Panc1 (cell line): ENCODE data around the gene MORC4. TPM values are rescaled to one million over a fixed set of nuclear protein-coding genes. Genes with fewer than 3 reads are reported as not detected.

Experiments
- ATAC-seq: fragments of 200-7000 bp; cut with Tn5 transposase; 2 replicates; pipeline ENCODE4 v1.9.1; 2020; ENCODE audit warnings: mild to moderate bottlenecking, moderate library complexity
- BruUV-seq: library from RNA; stranded (reverse); fragments of 400-500 nt; replicated peaks from 2 replicates; lab custom pipeline; 2021; lab: Mats Ljungman, UMichigan
- CTCF ChIA-PET: fragments of 300-600 bp; sonication (Branson Sonifier 250); formaldehyde crosslinking; loops from one replicate; lab custom pipeline; 2022; ENCODE audit warnings: antibody characterized with exemption; lab: Charles Lee
- POLR2A ChIA-PET: fragments of 300-600 bp; sonication (Branson Sonifier 250); formaldehyde crosslinking; loops from one replicate; lab custom pipeline; 2022; ENCODE audit warnings: antibody characterized with exemption; lab: Charles Lee
- DNase-seq: peaks from one replicate; pipeline ENCODE4 v3.0.0-alpha.2; 2010; ENCODE audit warnings: low read depth, low spot score
- H3K27ac ChIP-seq: 2 replicates; pipeline ENCODE4 v1.5.1; 2011; ENCODE audit warnings: mild to moderate bottlenecking, low read length, inconsistent platforms
- H3K27me3 ChIP-seq: fragments of 200-500 bp; sonication (Bioruptor generic); 2 replicates; pipeline ENCODE4 v1.6.0; 2014; ENCODE audit warnings: low read length, inconsistent platforms; ENCODE audit not compliant: control insufficient read depth, insufficient read depth
- H3K36me3 ChIP-seq: fragments of 200-500 bp; sonication (Bioruptor generic); 2 replicates; pipeline ENCODE4 v1.5.1; 2014; ENCODE audit warnings: inconsistent platforms, mild to moderate bottlenecking, low read length, moderate library complexity; ENCODE audit not compliant: control insufficient read depth, insufficient read depth
- H3K4me1 ChIP-seq: 2 replicates; pipeline ENCODE4 v1.5.1; 2011; ENCODE audit warnings: inconsistent platforms, mild to moderate bottlenecking, low read length, moderate library complexity; ENCODE audit not compliant: control insufficient read depth, insufficient read depth
- H3K4me3 ChIP-seq, 2 experiments: 2 replicates each; pipeline ENCODE4 v1.5.1; 2011 to 2012; ENCODE audit warnings: low read depth in 2 of 2, low read length in 2 of 2, mild to moderate bottlenecking in 2 of 2, inconsistent platforms in 1 of 2, moderate library complexity in 1 of 2
- H3K9me3 ChIP-seq: fragments of 200-500 bp; sonication (Bioruptor generic); 2 replicates; pipeline ENCODE4 v1.5.1; 2014; ENCODE audit warnings: low read depth, mild to moderate bottlenecking, inconsistent platforms, low read length, moderate library complexity; ENCODE audit not compliant: control insufficient read depth, insufficient read depth
- CTCF ChIP-seq: fragments of 450-650 bp; IDR thresholded peaks from 2 replicates; pipeline ENCODE4 v1.5.1; 2017; ENCODE audit warnings: mild to moderate bottlenecking
- POLR2AphosphoS5 ChIP-seq: IDR thresholded peaks from 2 replicates; pipeline ENCODE4 v1.6.1; 2012; ENCODE audit warnings: mild to moderate bottlenecking, low read depth, low read length, moderate library complexity
- SIN3A ChIP-seq: IDR thresholded peaks from 2 replicates; pipeline ENCODE4 v1.6.1; 2012; ENCODE audit warnings: low read depth, mild to moderate bottlenecking, low read length, moderate library complexity, borderline replicate concordance; ENCODE audit not compliant: insufficient read depth
- TCF7L2 ChIP-seq: IDR thresholded peaks from 2 replicates; pipeline ENCODE4 v1.6.1; 2011; ENCODE audit warnings: mild to moderate bottlenecking, low read depth, low read length, inconsistent platforms
- in situ Hi-C: cut with HindIII; loops from 2 replicates; pipeline ENCODE4 v1.10.0; 2016; ENCODE audit warnings: low sequenced_read_pairs, low pct_unique_long_range_greater_than_20kb
- intact Hi-C: fragments of 100-400 bp; cut with micrococcal nuclease; formaldehyde crosslinking; loops from one replicate; pipeline ENCODE4 v1.10.0; 2022; ENCODE audit not compliant: unreplicated experiment
- total RNA-seq: library from RNA; stranded (reverse); gene quantifications from one replicate; pipeline ENCODE4 v1.2.1, GENCODE V29; 2021; ENCODE audit not compliant: unreplicated experiment
- TF ChIP-seq, protein P1 (sequence below), 2 experiments: IDR thresholded peaks; 2 replicates each; pipeline ENCODE4 v1.6.1; 2011 to 2012; ENCODE audit warnings: low read depth in 2 of 2, control low read depth in 1 of 2, low read length in 1 of 2, mild to moderate bottlenecking in 1 of 2, moderate library complexity in 1 of 2; ENCODE audit not compliant: insufficient read depth in 1 of 2

The MORC4 gene
- total RNA-seq, 1 experiment from 2014 or later: 7.4 TPM

DNA sequence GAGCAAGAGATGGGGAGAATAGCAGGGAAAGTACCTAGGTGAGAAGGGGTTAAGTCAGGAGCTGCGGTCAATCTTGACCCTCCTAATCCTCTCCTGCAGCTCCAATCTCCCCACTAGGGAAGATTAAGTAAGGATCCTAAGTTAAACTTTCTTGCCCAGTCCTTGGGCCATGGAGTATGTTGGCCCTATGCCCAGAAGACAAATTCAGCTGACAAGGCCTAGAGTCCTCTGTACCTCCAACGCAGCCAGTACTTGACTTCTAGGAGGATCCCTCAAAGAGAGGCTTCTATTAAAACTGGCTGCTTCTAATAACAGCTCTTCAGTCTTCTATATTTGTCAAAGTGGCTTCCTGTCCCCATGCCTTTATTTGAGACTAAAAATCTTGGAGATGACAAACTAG lies 78.4 kb downstream of the MORC4 start:
- no peak overlapping the region for H3K27ac ChIP-seq
- no peak overlapping the region for H3K4me3 ChIP-seq
- H3K9me3 ChIP-seq: no peaks in the 10 kb centered on the region
- intact Hi-C loops (no loop called here), in situ Hi-C loops (no loop called here)
- no TSS peak for BruUV-seq
- POLR2A ChIA-PET: no interaction called here
- ATAC-seq: no peak
- TF ChIP-seq, protein P1, sequence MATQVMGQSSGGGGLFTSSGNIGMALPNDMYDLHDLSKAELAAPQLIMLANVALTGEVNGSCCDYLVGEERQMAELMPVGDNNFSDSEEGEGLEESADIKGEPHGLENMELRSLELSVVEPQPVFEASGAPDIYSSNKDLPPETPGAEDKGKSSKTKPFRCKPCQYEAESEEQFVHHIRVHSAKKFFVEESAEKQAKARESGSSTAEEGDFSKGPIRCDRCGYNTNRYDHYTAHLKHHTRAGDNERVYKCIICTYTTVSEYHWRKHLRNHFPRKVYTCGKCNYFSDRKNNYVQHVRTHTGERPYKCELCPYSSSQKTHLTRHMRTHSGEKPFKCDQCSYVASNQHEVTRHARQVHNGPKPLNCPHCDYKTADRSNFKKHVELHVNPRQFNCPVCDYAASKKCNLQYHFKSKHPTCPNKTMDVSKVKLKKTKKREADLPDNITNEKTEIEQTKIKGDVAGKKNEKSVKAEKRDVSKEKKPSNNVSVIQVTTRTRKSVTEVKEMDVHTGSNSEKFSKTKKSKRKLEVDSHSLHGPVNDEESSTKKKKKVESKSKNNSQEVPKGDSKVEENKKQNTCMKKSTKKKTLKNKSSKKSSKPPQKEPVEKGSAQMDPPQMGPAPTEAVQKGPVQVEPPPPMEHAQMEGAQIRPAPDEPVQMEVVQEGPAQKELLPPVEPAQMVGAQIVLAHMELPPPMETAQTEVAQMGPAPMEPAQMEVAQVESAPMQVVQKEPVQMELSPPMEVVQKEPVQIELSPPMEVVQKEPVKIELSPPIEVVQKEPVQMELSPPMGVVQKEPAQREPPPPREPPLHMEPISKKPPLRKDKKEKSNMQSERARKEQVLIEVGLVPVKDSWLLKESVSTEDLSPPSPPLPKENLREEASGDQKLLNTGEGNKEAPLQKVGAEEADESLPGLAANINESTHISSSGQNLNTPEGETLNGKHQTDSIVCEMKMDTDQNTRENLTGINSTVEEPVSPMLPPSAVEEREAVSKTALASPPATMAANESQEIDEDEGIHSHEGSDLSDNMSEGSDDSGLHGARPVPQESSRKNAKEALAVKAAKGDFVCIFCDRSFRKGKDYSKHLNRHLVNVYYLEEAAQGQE (IDR thresholded peaks at IDR 0.05; ENCODE audit: insufficient read depth in 1 of 2, low read depth in 2 of 2, low read length in 1 of 2): no peak
- TF ChIP-seq POLR2AphosphoS5 (no peak), SIN3A (no peak), TCF7L2 (no peak), CTCF (no peak)
- no peak for DNase-seq
- CTCF ChIA-PET: no interaction called here
- no peaks in the 10 kb centered on the region for H3K36me3 ChIP-seq
- no peaks in the 10 kb centered on the region for H3K4me1 ChIP-seq
- 0 out of 2 replicates have a peak, but pooled peaks cover 3% of the 10 kb centered on the region for H3K27me3 ChIP-seq

- no peak for TF ChIP-seq SIN3A
- no peak for TF ChIP-seq TCF7L2
- TF ChIP-seq, protein P1 (IDR thresholded peaks at IDR 0.05; ENCODE audit: insufficient read depth in 1 of 2, low read depth in 2 of 2, low read length in 1 of 2): no peak
- TF ChIP-seq CTCF: no peak
- no peak for TF ChIP-seq POLR2AphosphoS5
- no TSS peak for BruUV-seq
- Histone ChIP-seq H3K4me3 (no peak within 1 kb of the TSS), H3K4me1 (no peaks in the 10 kb centered on the region), H3K36me3 (no peaks in the 10 kb centered on the region), H3K27ac (no peak within 1 kb of the TSS), H3K9me3 (no peaks in the 10 kb centered on the region), H3K27me3 (peaks cover 3% of the 10 kb centered on the region; the same call in 1 of the 2 replicates)
- in situ Hi-C loops (no loop called here), intact Hi-C loops (no loop called here)
- CTCF ChIA-PET: no interaction called here
- no peak for ATAC-seq
- no peak for DNase-seq
- POLR2A ChIA-PET: interaction anchor here (0.7 kb wide), 1 partner anchor 132 kb away, joined by 12 read pairs; no protein-coding TSS in a partner anchor
These were observed 80.0 kb downstream of the MORC4 start, which contains the start of gene CLDN2 for GRCh38 chrX:106919932-106920452. Gene CLDN2 (plus strand): TSS chrX:106920402. CDS start chrX:106928229, 7,827 bp downstream.
